GM23338 (cell line): ENCODE data around the gene CASKIN2. TPM values are rescaled to one million over a fixed set of nuclear protein-coding genes. Genes with fewer than 3 reads are reported as not detected.

ENCODE experiments used
- EZH2 ChIP-seq: fragments of 200-600 bp; sonication (generic); IDR thresholded peaks from one replicate; pipeline ENCODE4 v1.8.0; 2017; ENCODE audit warnings: antibody characterized with exemption, mild to moderate bottlenecking, low read depth; ENCODE audit not compliant: unreplicated experiment
- EZH2phosphoT487 ChIP-seq: fragments of 200-600 bp; sonication (generic); IDR thresholded peaks from one replicate; pipeline ENCODE4 v1.8.1; 2018; ENCODE audit warnings: antibody characterized with exemption; ENCODE audit not compliant: unreplicated experiment
- JUNB ChIP-seq: IDR thresholded peaks from one replicate; pipeline ENCODE4 v1.6.1; 2016; ENCODE audit warnings: antibody characterized with exemption; ENCODE audit not compliant: unreplicated experiment
- NANOG ChIP-seq: IDR thresholded peaks from 2 replicates; pipeline ENCODE4 v1.6.1; 2016; ENCODE audit warnings: antibody characterized with exemption, borderline replicate concordance
- ZNF114 ChIP-seq: fragments of 250-450 bp; sonication (Bioruptor Pico); IDR thresholded peaks from 2 replicates; pipeline ENCODE4 v1.5.0; 2020; ENCODE audit warnings: mild to moderate bottlenecking, moderate library complexity
- ZNF331 ChIP-seq: fragments of 250-450 bp; sonication (Bioruptor Pico); IDR thresholded peaks from 2 replicates; pipeline ENCODE4 v1.5.0; 2020; ENCODE audit warnings: low read depth, mild to moderate bottlenecking, moderate library complexity
- polyA plus RNA-seq: library from polyadenylated mRNA; unstranded; fragments of >200 nt; fragmentation: Nextera tagmentation; extraction: Ambion mirVana; gene quantifications from 2 replicates; pipeline ENCODE4 v1.2.1, GENCODE V29; 2016
- total RNA-seq: library from RNA; depleted of rRNA; stranded (reverse); fragments of >200 nt; shearing (Covaris generic); gene quantifications from 2 replicates; pipeline ENCODE4 v1.2.3, GENCODE V29; 2014
- TF ChIP-seq, protein P1 (sequence below): fragments of 250-450 bp; sonication (Bioruptor Pico); IDR thresholded peaks from 2 replicates; pipeline ENCODE4 v1.5.0; 2020; ENCODE audit warnings: mild to moderate bottlenecking, moderate library complexity
- TF ChIP-seq, protein P2 (sequence below): IDR thresholded peaks from one replicate; pipeline ENCODE4 v1.6.1; 2018; ENCODE audit warnings: antibody characterized with exemption; ENCODE audit not compliant: unreplicated experiment

Gene CASKIN2
- total and polyA plus RNA-seq, 2 experiments from 2014 or later = 4.9 to 21.5 TPM

DNA sequence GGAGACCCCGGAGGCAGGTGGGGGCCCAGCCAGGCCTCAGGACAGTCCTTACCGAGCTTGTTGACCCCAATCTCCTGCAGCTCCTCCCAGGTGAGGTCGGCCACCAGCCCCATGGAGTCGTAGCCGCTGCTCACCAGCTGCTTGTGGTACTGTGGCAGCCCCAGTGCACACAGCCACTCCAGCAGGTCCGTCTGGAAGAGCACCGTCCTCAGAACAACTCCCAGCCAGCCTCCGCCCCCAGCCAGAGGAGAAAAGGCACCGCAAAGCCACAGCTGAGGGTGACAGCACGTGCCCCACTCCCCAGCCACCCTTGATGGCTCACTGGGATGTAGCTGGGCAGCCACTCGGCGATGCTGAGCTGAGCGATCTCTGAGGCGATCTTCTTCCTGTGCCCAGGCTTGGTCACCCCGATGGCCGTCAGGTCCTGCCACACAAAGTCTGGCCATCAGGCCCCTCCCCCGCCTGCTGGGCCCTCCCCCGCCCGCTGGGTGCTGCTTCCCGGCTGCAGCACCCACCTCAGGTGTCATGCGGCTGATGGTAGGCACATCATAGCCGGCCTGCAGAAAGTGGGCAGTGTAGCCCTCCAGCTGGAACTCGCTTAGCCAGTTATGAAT lies 11.9 kb downstream of the CASKIN2 start (continued):
- TF ChIP-seq, protein P1, sequence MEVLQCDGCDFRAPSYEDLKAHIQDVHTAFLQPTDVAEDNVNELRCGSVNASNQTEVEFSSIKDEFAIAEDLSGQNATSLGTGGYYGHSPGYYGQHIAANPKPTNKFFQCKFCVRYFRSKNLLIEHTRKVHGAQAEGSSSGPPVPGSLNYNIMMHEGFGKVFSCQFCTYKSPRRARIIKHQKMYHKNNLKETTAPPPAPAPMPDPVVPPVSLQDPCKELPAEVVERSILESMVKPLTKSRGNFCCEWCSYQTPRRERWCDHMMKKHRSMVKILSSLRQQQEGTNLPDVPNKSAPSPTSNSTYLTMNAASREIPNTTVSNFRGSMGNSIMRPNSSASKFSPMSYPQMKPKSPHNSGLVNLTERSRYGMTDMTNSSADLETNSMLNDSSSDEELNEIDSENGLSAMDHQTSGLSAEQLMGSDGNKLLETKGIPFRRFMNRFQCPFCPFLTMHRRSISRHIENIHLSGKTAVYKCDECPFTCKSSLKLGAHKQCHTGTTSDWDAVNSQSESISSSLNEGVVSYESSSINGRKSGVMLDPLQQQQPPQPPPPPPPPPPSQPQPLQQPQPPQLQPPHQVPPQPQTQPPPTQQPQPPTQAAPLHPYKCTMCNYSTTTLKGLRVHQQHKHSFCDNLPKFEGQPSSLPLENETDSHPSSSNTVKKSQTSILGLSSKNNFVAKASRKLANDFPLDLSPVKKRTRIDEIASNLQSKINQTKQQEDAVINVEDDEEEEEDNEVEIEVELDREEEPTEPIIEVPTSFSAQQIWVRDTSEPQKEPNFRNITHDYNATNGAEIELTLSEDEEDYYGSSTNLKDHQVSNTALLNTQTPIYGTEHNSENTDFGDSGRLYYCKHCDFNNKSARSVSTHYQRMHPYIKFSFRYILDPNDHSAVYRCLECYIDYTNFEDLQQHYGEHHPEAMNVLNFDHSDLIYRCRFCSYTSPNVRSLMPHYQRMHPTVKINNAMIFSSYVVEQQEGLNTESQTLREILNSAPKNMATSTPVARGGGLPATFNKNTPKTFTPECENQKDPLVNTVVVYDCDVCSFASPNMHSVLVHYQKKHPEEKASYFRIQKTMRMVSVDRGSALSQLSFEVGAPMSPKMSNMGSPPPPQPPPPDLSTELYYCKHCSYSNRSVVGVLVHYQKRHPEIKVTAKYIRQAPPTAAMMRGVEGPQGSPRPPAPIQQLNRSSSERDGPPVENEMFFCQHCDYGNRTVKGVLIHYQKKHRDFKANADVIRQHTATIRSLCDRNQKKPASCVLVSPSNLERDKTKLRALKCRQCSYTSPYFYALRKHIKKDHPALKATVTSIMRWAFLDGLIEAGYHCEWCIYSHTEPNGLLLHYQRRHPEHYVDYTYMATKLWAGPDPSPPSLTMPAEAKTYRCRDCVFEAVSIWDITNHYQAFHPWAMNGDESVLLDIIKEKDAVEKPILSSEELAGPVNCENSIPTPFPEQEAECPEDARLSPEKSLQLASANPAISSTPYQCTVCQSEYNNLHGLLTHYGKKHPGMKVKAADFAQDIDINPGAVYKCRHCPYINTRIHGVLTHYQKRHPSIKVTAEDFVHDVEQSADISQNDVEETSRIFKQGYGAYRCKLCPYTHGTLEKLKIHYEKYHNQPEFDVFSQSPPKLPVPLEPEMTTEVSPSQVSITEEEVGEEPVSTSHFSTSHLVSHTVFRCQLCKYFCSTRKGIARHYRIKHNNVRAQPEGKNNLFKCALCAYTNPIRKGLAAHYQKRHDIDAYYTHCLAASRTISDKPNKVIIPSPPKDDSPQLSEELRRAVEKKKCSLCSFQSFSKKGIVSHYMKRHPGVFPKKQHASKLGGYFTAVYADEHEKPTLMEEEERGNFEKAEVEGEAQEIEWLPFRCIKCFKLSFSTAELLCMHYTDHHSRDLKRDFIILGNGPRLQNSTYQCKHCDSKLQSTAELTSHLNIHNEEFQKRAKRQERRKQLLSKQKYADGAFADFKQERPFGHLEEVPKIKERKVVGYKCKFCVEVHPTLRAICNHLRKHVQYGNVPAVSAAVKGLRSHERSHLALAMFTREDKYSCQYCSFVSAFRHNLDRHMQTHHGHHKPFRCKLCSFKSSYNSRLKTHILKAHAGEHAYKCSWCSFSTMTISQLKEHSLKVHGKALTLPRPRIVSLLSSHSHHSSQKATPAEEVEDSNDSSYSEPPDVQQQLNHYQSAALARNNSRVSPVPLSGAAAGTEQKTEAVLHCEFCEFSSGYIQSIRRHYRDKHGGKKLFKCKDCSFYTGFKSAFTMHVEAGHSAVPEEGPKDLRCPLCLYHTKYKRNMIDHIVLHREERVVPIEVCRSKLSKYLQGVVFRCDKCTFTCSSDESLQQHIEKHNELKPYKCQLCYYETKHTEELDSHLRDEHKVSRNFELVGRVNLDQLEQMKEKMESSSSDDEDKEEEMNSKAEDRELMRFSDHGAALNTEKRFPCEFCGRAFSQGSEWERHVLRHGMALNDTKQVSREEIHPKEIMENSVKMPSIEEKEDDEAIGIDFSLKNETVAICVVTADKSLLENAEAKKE (CRISPR knock-in tag) = no peak
- TF ChIP-seq ZNF331 (CRISPR knock-in tag) (no peak), EZH2phosphoT487 (no peak), NANOG (no peak), EZH2 (no peak), ZNF114 (no peak), JUNB (no peak)
- TF ChIP-seq, protein P2, sequence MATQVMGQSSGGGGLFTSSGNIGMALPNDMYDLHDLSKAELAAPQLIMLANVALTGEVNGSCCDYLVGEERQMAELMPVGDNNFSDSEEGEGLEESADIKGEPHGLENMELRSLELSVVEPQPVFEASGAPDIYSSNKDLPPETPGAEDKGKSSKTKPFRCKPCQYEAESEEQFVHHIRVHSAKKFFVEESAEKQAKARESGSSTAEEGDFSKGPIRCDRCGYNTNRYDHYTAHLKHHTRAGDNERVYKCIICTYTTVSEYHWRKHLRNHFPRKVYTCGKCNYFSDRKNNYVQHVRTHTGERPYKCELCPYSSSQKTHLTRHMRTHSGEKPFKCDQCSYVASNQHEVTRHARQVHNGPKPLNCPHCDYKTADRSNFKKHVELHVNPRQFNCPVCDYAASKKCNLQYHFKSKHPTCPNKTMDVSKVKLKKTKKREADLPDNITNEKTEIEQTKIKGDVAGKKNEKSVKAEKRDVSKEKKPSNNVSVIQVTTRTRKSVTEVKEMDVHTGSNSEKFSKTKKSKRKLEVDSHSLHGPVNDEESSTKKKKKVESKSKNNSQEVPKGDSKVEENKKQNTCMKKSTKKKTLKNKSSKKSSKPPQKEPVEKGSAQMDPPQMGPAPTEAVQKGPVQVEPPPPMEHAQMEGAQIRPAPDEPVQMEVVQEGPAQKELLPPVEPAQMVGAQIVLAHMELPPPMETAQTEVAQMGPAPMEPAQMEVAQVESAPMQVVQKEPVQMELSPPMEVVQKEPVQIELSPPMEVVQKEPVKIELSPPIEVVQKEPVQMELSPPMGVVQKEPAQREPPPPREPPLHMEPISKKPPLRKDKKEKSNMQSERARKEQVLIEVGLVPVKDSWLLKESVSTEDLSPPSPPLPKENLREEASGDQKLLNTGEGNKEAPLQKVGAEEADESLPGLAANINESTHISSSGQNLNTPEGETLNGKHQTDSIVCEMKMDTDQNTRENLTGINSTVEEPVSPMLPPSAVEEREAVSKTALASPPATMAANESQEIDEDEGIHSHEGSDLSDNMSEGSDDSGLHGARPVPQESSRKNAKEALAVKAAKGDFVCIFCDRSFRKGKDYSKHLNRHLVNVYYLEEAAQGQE = no peak
